Suprapubic skin (tissue), 4 donors: ENCODE data around the gene MATCAP1. TPM values are rescaled to one million over a fixed set of nuclear protein-coding genes. Genes with fewer than 3 reads are reported as not detected.

Source experiments
- DNase-seq, 2 donors: peaks; one replicate each; pipeline ENCODE4 v3.0.0-alpha.2; 2019; ENCODE audit warnings: low spot score in 2 of 2
- H3K27ac ChIP-seq: fragments of 200-600 bp; sonication (generic); one replicate; pipeline ENCODE4 v1.5.1; 2019
- H3K27me3 ChIP-seq: fragments of 200-600 bp; sonication (generic); one replicate; pipeline ENCODE4 v1.5.1; 2019
- H3K36me3 ChIP-seq: fragments of 200-600 bp; sonication (generic); one replicate; pipeline ENCODE4 v1.5.1; 2019
- H3K4me1 ChIP-seq: fragments of 200-600 bp; sonication (generic); one replicate; pipeline ENCODE4 v1.5.1; 2019
- H3K4me3 ChIP-seq: fragments of 200-600 bp; sonication (generic); one replicate; pipeline ENCODE4 v1.5.1; 2019; ENCODE audit warnings: mild to moderate bottlenecking
- H3K9me3 ChIP-seq: fragments of 200-600 bp; sonication (generic); one replicate; pipeline ENCODE4 v1.5.1; 2019
- EP300 ChIP-seq: sonication (generic); formaldehyde crosslinking; IDR thresholded peaks from one replicate; pipeline ENCODE4 v1.6.1; 2017; ENCODE audit warnings: antibody characterized with exemption
- POLR2A ChIP-seq, 2 donors: fragments of 450-650 bp; IDR thresholded peaks; one replicate each; pipeline ENCODE4 v1.6.1; 2017; ENCODE audit warnings: antibody characterized with exemption in 2 of 2, mild to moderate bottlenecking in 2 of 2, moderate library complexity in 2 of 2
- POLR2AphosphoS5 ChIP-seq, 3 donors: sonication (generic); formaldehyde crosslinking; IDR thresholded peaks; one replicate each; pipeline ENCODE4 v1.6.1; 2017; ENCODE audit warnings: antibody characterized with exemption in 3 of 3
- WGBS: methylation state at CpG from one replicate; pipeline ENCODE4 v1.1.5; 2018; 5-methylcytosine and 5-hydroxymethylcytosine counted together
- total RNA-seq, 4 donors: library from RNA; depleted of rRNA; stranded (reverse); fragments of >200 nt; gene quantifications; one replicate each; pipeline ENCODE4 v1.1.0, GENCODE V29; 2016
- TF ChIP-seq, protein P1 (sequence below), 2 donors: fragments of 200-600 bp in 1 of 2; fragments of 450-650 bp in 1 of 2; sonication (generic) in 1 of 2; IDR thresholded peaks; one replicate each; pipeline ENCODE4 v1.5.1; 2016 to 2019; ENCODE audit warnings: antibody characterized with exemption in 2 of 2, mild to moderate bottlenecking in 1 of 2, moderate library complexity in 1 of 2

Gene MATCAP1
- total RNA-seq, 4 donors from 2014 or later: 14.2 to 30.0 (median 17.3) TPM

DNA sequence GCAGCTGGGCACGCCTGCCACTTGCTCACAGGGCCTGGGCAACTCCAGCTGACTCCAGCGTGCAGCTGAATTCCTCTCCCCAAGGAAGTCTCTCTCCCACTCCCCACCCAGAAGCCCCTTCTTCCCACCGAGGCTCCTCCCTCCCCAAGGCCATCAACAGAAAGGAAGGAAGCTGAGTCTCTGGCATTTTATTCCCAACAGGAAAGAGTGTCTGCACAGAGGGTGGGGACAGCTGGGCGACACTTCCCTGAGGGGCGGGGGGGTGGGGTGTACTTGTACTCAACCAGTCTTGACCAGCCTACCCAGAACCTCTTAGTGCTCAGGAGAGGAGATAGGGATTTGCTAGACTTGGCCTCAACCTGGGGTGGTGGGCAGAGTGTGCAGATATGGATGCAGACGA is 6.3 kb upstream of the MATCAP1 start, which contains the start of gene EXOC3L1:
Gene EXOC3L1, minus strand, starts transcription at position 96 of the 400 bp plus-strand sequence. CDS start 460 bp downstream, outside the sequence.
- Histone ChIP-seq H3K4me1 (peaks cover 37% of the 10 kb centered on the region), H3K27me3 (no peaks in the 10 kb centered on the region), H3K9me3 (no peaks in the 10 kb centered on the region), H3K27ac (no peak within 1 kb of the TSS), H3K36me3 (peaks cover 13% of the 10 kb centered on the region), H3K4me3 (no peak within 1 kb of the TSS)
- no peak for TF ChIP-seq POLR2A (IDR thresholded peaks at IDR 0.05)
- no peak for TF ChIP-seq EP300
- TF ChIP-seq, protein P1, sequence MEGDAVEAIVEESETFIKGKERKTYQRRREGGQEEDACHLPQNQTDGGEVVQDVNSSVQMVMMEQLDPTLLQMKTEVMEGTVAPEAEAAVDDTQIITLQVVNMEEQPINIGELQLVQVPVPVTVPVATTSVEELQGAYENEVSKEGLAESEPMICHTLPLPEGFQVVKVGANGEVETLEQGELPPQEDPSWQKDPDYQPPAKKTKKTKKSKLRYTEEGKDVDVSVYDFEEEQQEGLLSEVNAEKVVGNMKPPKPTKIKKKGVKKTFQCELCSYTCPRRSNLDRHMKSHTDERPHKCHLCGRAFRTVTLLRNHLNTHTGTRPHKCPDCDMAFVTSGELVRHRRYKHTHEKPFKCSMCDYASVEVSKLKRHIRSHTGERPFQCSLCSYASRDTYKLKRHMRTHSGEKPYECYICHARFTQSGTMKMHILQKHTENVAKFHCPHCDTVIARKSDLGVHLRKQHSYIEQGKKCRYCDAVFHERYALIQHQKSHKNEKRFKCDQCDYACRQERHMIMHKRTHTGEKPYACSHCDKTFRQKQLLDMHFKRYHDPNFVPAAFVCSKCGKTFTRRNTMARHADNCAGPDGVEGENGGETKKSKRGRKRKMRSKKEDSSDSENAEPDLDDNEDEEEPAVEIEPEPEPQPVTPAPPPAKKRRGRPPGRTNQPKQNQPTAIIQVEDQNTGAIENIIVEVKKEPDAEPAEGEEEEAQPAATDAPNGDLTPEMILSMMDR (IDR thresholded peaks at IDR 0.05): no peak
- TF ChIP-seq POLR2AphosphoS5 (IDR thresholded peaks at IDR 0.05): no peak
- DNase-seq: no peak
- WGBS: 44% methylated on average over 5 of the region's 6 CpGs

DNA sequence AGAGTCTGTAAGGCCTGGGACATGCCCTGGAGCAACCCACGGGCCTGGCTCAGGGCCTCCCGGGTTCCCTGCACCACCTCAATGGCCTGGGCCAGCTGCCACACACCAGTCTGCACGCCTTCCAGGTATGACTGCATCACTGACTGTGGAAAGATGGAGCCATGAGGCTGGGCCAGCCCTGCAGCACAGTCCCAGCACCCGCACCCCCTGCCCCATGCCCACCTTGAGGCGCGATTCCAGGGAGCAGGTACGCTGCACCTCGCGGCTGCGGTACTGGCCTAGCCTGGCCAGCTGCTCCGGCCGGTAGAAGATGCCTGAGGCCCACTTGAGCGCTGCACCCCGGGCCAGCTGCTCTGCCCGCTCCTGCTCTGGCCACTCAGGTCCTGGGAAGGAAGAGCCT is 5.0 kb upstream of the MATCAP1 start:
- Histone ChIP-seq H3K4me1 (peaks cover 40% of the 10 kb centered on the region), H3K4me3 (no peak overlapping the region), H3K27me3 (no peaks in the 10 kb centered on the region), H3K27ac (no peak overlapping the region), H3K36me3 (peaks cover under 1% of the 10 kb centered on the region), H3K9me3 (no peaks in the 10 kb centered on the region)
- DNase-seq: no peak
- WGBS: 91% methylated on average over 13 of the region's 15 CpGs
- TF ChIP-seq, protein P1 (IDR thresholded peaks at IDR 0.05): no peak
- TF ChIP-seq EP300: no peak
- no peak for TF ChIP-seq POLR2AphosphoS5 (IDR thresholded peaks at IDR 0.05)
- no peak for TF ChIP-seq POLR2A (IDR thresholded peaks at IDR 0.05)

DNA sequence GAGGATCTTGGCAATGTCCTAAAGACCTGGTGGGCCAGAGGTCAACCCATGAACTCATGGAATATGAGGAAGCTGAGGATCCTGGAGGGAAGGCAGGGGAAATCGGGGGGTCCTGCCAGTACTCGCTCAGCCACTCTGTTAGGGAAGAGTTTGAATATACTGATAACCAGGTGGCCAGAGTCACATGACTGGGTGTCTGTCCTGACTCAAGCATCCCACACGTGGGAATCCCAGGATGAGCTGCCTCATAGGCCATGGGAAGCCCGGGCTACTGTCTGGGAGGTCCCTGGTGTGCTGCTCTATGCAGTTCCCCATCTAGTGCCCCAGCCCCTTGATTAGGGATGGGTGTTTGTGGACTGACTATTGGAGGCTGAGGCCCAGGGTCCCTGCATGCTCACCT is 4.6 kb upstream of the MATCAP1 start:
- H3K4me1 ChIP-seq: peaks cover 36% of the 10 kb centered on the region
- no peak overlapping the region for H3K27ac ChIP-seq
- DNase-seq: no peak
- TF ChIP-seq, protein P1 (IDR thresholded peaks at IDR 0.05): no peak
- TF ChIP-seq POLR2A (IDR thresholded peaks at IDR 0.05) (no peak), EP300 (no peak), POLR2AphosphoS5 (IDR thresholded peaks at IDR 0.05) (no peak)
- H3K4me3 ChIP-seq: no peak overlapping the region
- no peaks in the 10 kb centered on the region for H3K27me3 ChIP-seq
- WGBS: 77% methylated on average over 4 of the region's 4 CpGs
- no peaks in the 10 kb centered on the region for H3K36me3 ChIP-seq
- H3K9me3 ChIP-seq: no peaks in the 10 kb centered on the region

DNA sequence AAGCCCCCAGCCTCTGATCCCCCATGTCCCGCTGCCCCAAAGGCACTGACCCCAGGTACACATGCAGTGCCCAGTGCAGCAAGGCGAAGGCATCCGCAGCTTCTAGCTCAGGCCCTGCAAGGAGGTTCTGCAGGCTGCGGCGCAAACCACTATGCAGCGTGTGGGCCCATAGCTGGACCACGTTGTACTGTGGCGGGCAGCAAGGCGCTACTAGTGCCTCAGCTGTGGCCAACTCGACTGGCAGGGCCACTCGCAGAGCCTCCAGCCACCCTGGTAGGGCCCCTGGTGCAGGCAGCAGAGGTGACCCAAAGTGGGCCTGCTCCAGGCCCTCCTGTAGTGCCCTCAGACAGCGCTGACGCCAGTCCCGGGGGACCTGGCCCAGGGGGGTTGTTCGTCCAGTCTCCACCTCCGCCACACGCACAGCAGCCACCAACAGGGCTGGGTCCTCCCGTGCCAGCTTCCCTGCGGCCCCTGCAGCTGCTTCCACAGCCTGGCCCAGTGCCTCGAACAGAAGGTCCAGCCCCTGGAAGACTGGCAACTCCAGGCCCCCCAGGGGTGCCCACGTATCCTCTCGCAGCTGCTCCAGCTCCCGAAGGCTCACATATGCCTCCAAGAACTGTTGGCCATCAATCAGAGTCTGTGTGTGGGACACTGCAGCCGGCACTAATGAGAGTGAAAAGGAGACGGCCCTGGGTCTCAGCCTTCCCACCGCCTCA is 3.6 kb upstream of the MATCAP1 start:
- H3K4me3 ChIP-seq: no peak overlapping the region
- H3K4me1 ChIP-seq: peaks cover 36% of the 10 kb centered on the region
- H3K27me3 ChIP-seq: no peaks in the 10 kb centered on the region
- H3K27ac ChIP-seq: no peak overlapping the region
- no peaks in the 10 kb centered on the region for H3K9me3 ChIP-seq
- no peak for DNase-seq
- WGBS: 88% methylated on average over 7 of the region's 26 CpGs
- TF ChIP-seq POLR2AphosphoS5 (IDR thresholded peaks at IDR 0.05) (no peak), POLR2A (IDR thresholded peaks at IDR 0.05) (no peak), EP300 (no peak)
- TF ChIP-seq, protein P1 (IDR thresholded peaks at IDR 0.05): no peak
- H3K36me3 ChIP-seq: no peaks in the 10 kb centered on the region

DNA sequence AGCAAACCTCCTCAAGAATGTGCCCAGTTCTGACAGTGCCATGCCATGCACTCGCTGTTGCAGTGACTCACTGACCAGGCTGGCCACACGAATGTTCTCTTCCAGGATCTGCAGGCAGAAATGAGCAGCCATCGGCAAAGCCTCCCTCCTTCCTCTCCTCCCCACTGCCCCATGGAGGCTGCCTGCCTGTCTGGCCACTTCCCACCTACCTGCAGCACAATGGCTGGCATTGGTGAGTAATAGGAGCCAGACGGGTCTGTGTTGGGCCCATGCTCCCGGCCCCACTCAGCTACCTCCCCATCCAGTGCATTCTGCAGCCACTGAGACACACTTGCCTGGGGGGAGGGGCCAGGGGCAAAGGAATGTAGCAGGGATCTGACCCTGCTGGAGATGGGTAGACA is 2.8 kb upstream of the MATCAP1 start:
- no peak for DNase-seq
- Histone ChIP-seq H3K27ac (no peak overlapping the region), H3K4me3 (no peak overlapping the region), H3K4me1 (peaks cover 33% of the 10 kb centered on the region), H3K36me3 (no peaks in the 10 kb centered on the region), H3K27me3 (no peaks in the 10 kb centered on the region), H3K9me3 (no peaks in the 10 kb centered on the region)
- TF ChIP-seq POLR2A (IDR thresholded peaks at IDR 0.05): no peak
- TF ChIP-seq, protein P1 (IDR thresholded peaks at IDR 0.05): no peak
- TF ChIP-seq POLR2AphosphoS5 (IDR thresholded peaks at IDR 0.05): no peak
- TF ChIP-seq EP300: no peak
- 80% methylated on average over 5 of the region's 5 CpGs for WGBS
